HAP-1 (cell line): Measurements from ENCODE around the gene ENPP7.

Experiments used
- DNase-seq, 2 experiments: peaks; one replicate each; pipeline ENCODE4 v3.0.0-alpha.2; 2016 to 2020; ENCODE audit warnings: low spot score in 2 of 2
- H3K27me3 ChIP-seq: fragments of 250-450 bp; sonication (Bioruptor Pico); 2 replicates; pipeline ENCODE4 v1.5.1; 2020; ENCODE audit warnings: low read depth, mild to moderate bottlenecking, moderate library complexity
- H3K36me3 ChIP-seq: fragments of 250-450 bp; sonication (Bioruptor Pico); replicated peaks from 2 replicates; pipeline ENCODE4 v1.5.1; 2020; ENCODE audit warnings: mild to moderate bottlenecking
- H3K4me1 ChIP-seq: fragments of 250-450 bp; sonication (Bioruptor Pico); 2 replicates; pipeline ENCODE4 v1.5.1; 2020; ENCODE audit warnings: mild to moderate bottlenecking
- H3K4me3 ChIP-seq: fragments of 250-450 bp; sonication (Bioruptor Pico); 2 replicates; pipeline ENCODE4 v1.5.1; 2020; ENCODE audit warnings: mild to moderate bottlenecking, moderate library complexity
- H3K9me3 ChIP-seq: fragments of 250-450 bp; sonication (Bioruptor Pico); 2 replicates; pipeline ENCODE4 v1.5.1; 2020; ENCODE audit warnings: mild to moderate bottlenecking, moderate library complexity
- in situ Hi-C: fragments of 300-500 bp; cut with MboI; formaldehyde crosslinking; loops from 3 replicates; pipeline ENCODE4 v1.14.3; 2020; ENCODE audit warnings: low sequenced_read_pairs, inconsistent platforms, mixed read lengths

Gene ENPP7

GRCh38 chr17:79777894-79778503, 47.3 kb downstream of the ENPP7 start, which contains the start of gene CBX2:
TSS of gene CBX2 (plus strand) at chr17:79778148. CDS start at chr17:79778236, 88 bp downstream.
- H3K27me3 ChIP-seq: no peaks in the 10 kb centered on the region
- peak; percentile 60 to 88 for DNase-seq
- in situ Hi-C loops: no loop called here
- peaks cover 22% of the 10 kb centered on the region for H3K4me1 ChIP-seq
- no peaks in the 10 kb centered on the region for H3K9me3 ChIP-seq
- peaks cover 38% of the 10 kb centered on the region for H3K36me3 ChIP-seq
- peak within 1 kb of the TSS; percentile 71 for H3K4me3 ChIP-seq

- Histone ChIP-seq H3K36me3 (peaks cover 43% of the 10 kb centered on the region), H3K27me3 (no peaks in the 10 kb centered on the region), H3K9me3 (no peaks in the 10 kb centered on the region), H3K4me1 (peaks cover 22% of the 10 kb centered on the region), H3K4me3 (peak overlapping the region; percentile 71)
- in situ Hi-C loops: no loop called here
- peak; percentile 17 to 76 for DNase-seq
Observed at GRCh38 chr17:79778504-79779083, 47.9 kb downstream of the ENPP7 start.

- H3K9me3 ChIP-seq: no peaks in the 10 kb centered on the region
- DNase-seq: peak in 1 of 2 experiments; percentile 52
- H3K36me3 ChIP-seq: peaks cover 48% of the 10 kb centered on the region
- peak overlapping the region; percentile 71 for H3K4me3 ChIP-seq
- peaks cover 22% of the 10 kb centered on the region for H3K4me1 ChIP-seq
- in situ Hi-C loops: no loop called here
- no peaks in the 10 kb centered on the region for H3K27me3 ChIP-seq
Observed at GRCh38 chr17:79779084-79779529, 48.4 kb downstream of the ENPP7 start.

GRCh38 chr17:79779661-79780365, 49.1 kb downstream of the ENPP7 start:
- no peaks in the 10 kb centered on the region for H3K27me3 ChIP-seq
- in situ Hi-C loops: loop anchor here (10.0 kb wide), 2 partner anchors 135 to 215 kb away; no protein-coding TSS in a partner anchor
- no peak for DNase-seq
- peaks cover 22% of the 10 kb centered on the region for H3K4me1 ChIP-seq
- H3K9me3 ChIP-seq: no peaks in the 10 kb centered on the region
- H3K36me3 ChIP-seq: peaks cover 55% of the 10 kb centered on the region
- H3K4me3 ChIP-seq: peak overlapping the region; percentile 71

- Histone ChIP-seq H3K36me3 (peaks cover 67% of the 10 kb centered on the region), H3K4me1 (peaks cover 21% of the 10 kb centered on the region), H3K27me3 (no peaks in the 10 kb centered on the region), H3K9me3 (no peaks in the 10 kb centered on the region), H3K4me3 (no peak overlapping the region)
- no peak for DNase-seq
- in situ Hi-C loops: loop anchor here (10.0 kb wide), 2 partner anchors 134 to 214 kb away; no protein-coding TSS in a partner anchor
Observed at GRCh38 chr17:79781012-79781650, 50.4 kb downstream of the ENPP7 start.

GRCh38 chr17:79781736-79782575, 51.2 kb downstream of the ENPP7 start:
- peaks cover 12% of the 10 kb centered on the region for H3K4me1 ChIP-seq
- peaks cover 67% of the 10 kb centered on the region for H3K36me3 ChIP-seq
- in situ Hi-C loops: loop anchor here (10.0 kb wide), 2 partner anchors 133 to 213 kb away; no protein-coding TSS in a partner anchor
- no peaks in the 10 kb centered on the region for H3K9me3 ChIP-seq
- no peak overlapping the region for H3K4me3 ChIP-seq
- H3K27me3 ChIP-seq: no peaks in the 10 kb centered on the region
- DNase-seq: no peak

- in situ Hi-C loops: loop anchor here (10.0 kb wide), 2 partner anchors 131 to 211 kb away; no protein-coding TSS in a partner anchor
- no peak overlapping the region for H3K4me3 ChIP-seq
- H3K36me3 ChIP-seq: peaks cover 67% of the 10 kb centered on the region
- H3K9me3 ChIP-seq: no peaks in the 10 kb centered on the region
- H3K27me3 ChIP-seq: no peaks in the 10 kb centered on the region
- peaks cover 8% of the 10 kb centered on the region for H3K4me1 ChIP-seq
- DNase-seq: no peak
Observed at GRCh38 chr17:79783891-79784290, 53.1 kb downstream of the ENPP7 start.

- H3K36me3 ChIP-seq: peaks cover 62% of the 10 kb centered on the region
- DNase-seq: no peak
- no peak overlapping the region for H3K4me3 ChIP-seq
- no peaks in the 10 kb centered on the region for H3K27me3 ChIP-seq
- in situ Hi-C loops: loop anchor here (10.0 kb wide), 2 partner anchors 130 to 210 kb away; no protein-coding TSS in a partner anchor
- H3K9me3 ChIP-seq: no peaks in the 10 kb centered on the region
- H3K4me1 ChIP-seq: peaks cover 12% of the 10 kb centered on the region
Observed at GRCh38 chr17:79784353-79785016, 53.7 kb downstream of the ENPP7 start.

GRCh38 chr17:79785017-79785899, 54.5 kb downstream of the ENPP7 start:
- no peaks in the 10 kb centered on the region for H3K9me3 ChIP-seq
- in situ Hi-C loops: loop anchor here (10.0 kb wide), 2 partner anchors 130 to 210 kb away; no protein-coding TSS in a partner anchor
- H3K36me3 ChIP-seq: peaks cover 54% of the 10 kb centered on the region
- no peak overlapping the region for H3K4me3 ChIP-seq
- no peak for DNase-seq
- H3K27me3 ChIP-seq: no peaks in the 10 kb centered on the region
- H3K4me1 ChIP-seq: peaks cover 11% of the 10 kb centered on the region

GRCh38 chr17:79785900-79786810, 55.4 kb downstream of the ENPP7 start:
- H3K27me3 ChIP-seq: no peaks in the 10 kb centered on the region
- no peak overlapping the region for H3K4me3 ChIP-seq
- H3K9me3 ChIP-seq: no peaks in the 10 kb centered on the region
- peaks cover 12% of the 10 kb centered on the region for H3K4me1 ChIP-seq
- in situ Hi-C loops: loop anchor here (10.0 kb wide), 2 partner anchors 129 to 209 kb away; no protein-coding TSS in a partner anchor
- no peak for DNase-seq
- peaks cover 47% of the 10 kb centered on the region for H3K36me3 ChIP-seq
